HG03457 (cell line): ENCODE measurements around the gene CDH23.

Source experiments
- ATAC-seq: cut with Tn5 transposase; IDR thresholded peaks from one replicate; pipeline ENCODE4 v1.9.1; 2021; ENCODE audit warnings: moderate number of reproducible peaks; ENCODE audit not compliant: unreplicated experiment

CDH23 gene

GRCh38 chr10:71369602-71370001 is 27.1 kb upstream of the CDH23 start:
- ATAC-seq: no peak

- ATAC-seq: no peak
These were observed 26.7 kb upstream of the CDH23 start for GRCh38 chr10:71370031-71370430.

- ATAC-seq: no peak
These were observed 25.0 kb upstream of the CDH23 start for GRCh38 chr10:71371750-71372166.

GRCh38 chr10:71372882-71373495 is 23.7 kb upstream of the CDH23 start:
- peak; percentile 39 for ATAC-seq

- ATAC-seq: no peak
These were observed 22.1 kb upstream of the CDH23 start for GRCh38 chr10:71374481-71375233.

GRCh38 chr10:71375952-71376351 is 20.8 kb upstream of the CDH23 start:
- no peak for ATAC-seq

- no peak for ATAC-seq
These were observed 18.2 kb upstream of the CDH23 start for GRCh38 chr10:71378336-71379117.

- ATAC-seq: no peak
These were observed 17.5 kb upstream of the CDH23 start for GRCh38 chr10:71379118-71379766.

- ATAC-seq: no peak
These were observed 15.9 kb upstream of the CDH23 start for GRCh38 chr10:71380841-71381240.

- no peak for ATAC-seq
These were observed 15.1 kb upstream of the CDH23 start for GRCh38 chr10:71381611-71382010.

GRCh38 chr10:71382028-71382427 is 14.7 kb upstream of the CDH23 start:
- no peak for ATAC-seq

GRCh38 chr10:71382757-71383156 is 14.0 kb upstream of the CDH23 start:
- no peak for ATAC-seq

GRCh38 chr10:71383972-71384687 is 12.6 kb upstream of the CDH23 start:
- no peak for ATAC-seq

- ATAC-seq: no peak
These were observed 8.5 kb upstream of the CDH23 start for GRCh38 chr10:71388171-71388570.

GRCh38 chr10:71388583-71389310 is 8.0 kb upstream of the CDH23 start:
- ATAC-seq: no peak

- no peak for ATAC-seq
These were observed 6.8 kb upstream of the CDH23 start for GRCh38 chr10:71389768-71390460.

GRCh38 chr10:71390461-71390835 is 6.3 kb upstream of the CDH23 start:
- no peak for ATAC-seq

- no peak for ATAC-seq
These were observed 5.6 kb upstream of the CDH23 start for GRCh38 chr10:71390921-71391690.

GRCh38 chr10:71391701-71392100 is 5.0 kb upstream of the CDH23 start:
- no peak for ATAC-seq
